GM21381 (cell line): ENCODE data around the gene NSD1.
"Not testable (repeated sequence)": the region's sequence is repeated elsewhere in the genome, so short reads cannot be mapped to it uniquely, and the experiment has no call there.

Experiments used
- ATAC-seq: cut with Tn5 transposase; IDR thresholded peaks from one replicate; pipeline ENCODE4 v1.9.1; 2021; ENCODE audit warnings: mild to moderate bottlenecking, moderate library complexity; ENCODE audit not compliant: unreplicated experiment

Gene NSD1

GRCh38 chr5:177339107-177339638 lies 205.6 kb downstream of the NSD1 start:
- no peak for ATAC-seq

- not testable (repeated sequence) for ATAC-seq
Observed at GRCh38 chr5:177343000-177343399, 209.4 kb downstream of the NSD1 start.

- no peak for ATAC-seq
Observed at GRCh38 chr5:177343777-177344176, 210.2 kb downstream of the NSD1 start.

GRCh38 chr5:177344891-177345290 lies 211.3 kb downstream of the NSD1 start:
- no peak for ATAC-seq

GRCh38 chr5:177346820-177347219 lies 213.2 kb downstream of the NSD1 start:
- no peak for ATAC-seq

GRCh38 chr5:177347699-177348098 lies 214.1 kb downstream of the NSD1 start:
- no peak for ATAC-seq

GRCh38 chr5:177349362-177349647 lies 215.7 kb downstream of the NSD1 start:
- ATAC-seq, result no peak

GRCh38 chr5:177349762-177350161 lies 216.2 kb downstream of the NSD1 start:
- no peak for ATAC-seq
